Endodermal cell (in vitro differentiated cells): Measurements from ENCODE around the gene EIPR1. TPM values are rescaled to one million over a fixed set of nuclear protein-coding genes. Genes with fewer than 3 reads are reported as not detected.

Source experiments
- DNase-seq: peaks from one replicate; pipeline ENCODE4 v3.0.0-alpha.2; 2017
- H3K27ac ChIP-seq: 2 replicates; pipeline ENCODE4 v1.5.1; 2013; ENCODE audit warnings: mild to moderate bottlenecking, low read depth, low read length, moderate library complexity
- H3K27me3 ChIP-seq: 2 replicates; pipeline ENCODE4 v1.6.1; 2013; ENCODE audit warnings: mild to moderate bottlenecking, low read length, moderate library complexity; ENCODE audit not compliant: insufficient read depth, control insufficient read depth, poor library complexity, severe bottlenecking
- H3K36me3 ChIP-seq: 2 replicates; pipeline ENCODE4 v1.7.0; 2013; ENCODE audit warnings: mild to moderate bottlenecking, low read length, moderate library complexity; ENCODE audit not compliant: control insufficient read depth, insufficient read depth
- H3K4me1 ChIP-seq: one replicate; pipeline ENCODE4 v1.7.0; 2013; ENCODE audit warnings: low read length; ENCODE audit not compliant: control insufficient read depth, insufficient read depth
- H3K4me3 ChIP-seq: 2 replicates; pipeline ENCODE4 v1.5.1; 2013; ENCODE audit warnings: mild to moderate bottlenecking, low read length, moderate library complexity
- H3K9ac ChIP-seq: 2 replicates; pipeline ENCODE4 v1.6.1; 2013; ENCODE audit warnings: mild to moderate bottlenecking, low read length, moderate library complexity; ENCODE audit not compliant: poor library complexity, severe bottlenecking; ENCODE audit errors: extremely low read depth
- H3K9me3 ChIP-seq: 2 replicates; pipeline ENCODE4 v1.6.1; 2013; ENCODE audit warnings: mild to moderate bottlenecking, low read length, moderate library complexity; ENCODE audit not compliant: control insufficient read depth
- H3K27ac Mint-ChIP-seq: 2 replicates; pipeline ENCODE4 v1.8.0; 2020; ENCODE audit warnings: mixed read lengths
- H3K27me3 Mint-ChIP-seq: 2 replicates; pipeline ENCODE4 v1.8.0; 2021; ENCODE audit warnings: mild to moderate bottlenecking, mixed read lengths; ENCODE audit not compliant: insufficient read depth
- H3K36me3 Mint-ChIP-seq: 2 replicates; pipeline ENCODE4 v1.8.0; 2020; ENCODE audit warnings: low read depth, mixed read lengths
- H3K4me1 Mint-ChIP-seq: 2 replicates; pipeline ENCODE4 v1.8.0; 2020; ENCODE audit warnings: mixed read lengths
- H3K4me3 Mint-ChIP-seq: 2 replicates; pipeline ENCODE4 v1.8.0; 2020; ENCODE audit warnings: mild to moderate bottlenecking, moderate library complexity, mixed read lengths
- H3K9me3 Mint-ChIP-seq: 2 replicates; pipeline ENCODE4 v1.8.0; 2020; ENCODE audit warnings: mild to moderate bottlenecking, mixed read lengths
- CTCF ChIP-seq: fragments of 200-600 bp; sonication (generic); conservative IDR thresholded peaks from 2 replicates; pipeline ENCODE4 v1.5.0; 2021; ENCODE audit warnings: antibody characterized with exemption, mild to moderate bottlenecking
- WGBS, 2 experiments: methylation state at CpG; one replicate each; pipeline versions ENCODE4 v1.1.5 to v1.1.7; 2013; ENCODE audit warnings: missing lambda C conversion rate in 2 of 2, mixed read lengths in 1 of 2; ENCODE audit not compliant: insufficient coverage in 1 of 2, insufficient read length in 1 of 2; 5-methylcytosine and 5-hydroxymethylcytosine counted together
- total RNA-seq, 2 donors: library from RNA; stranded (reverse); fragmentation: NEBNext Ultra II Directional in 1 of 2; extraction: Animal tissue kit (Norgen Biotek cat#: 25700) in 1 of 2; gene quantifications; 2 replicates in 1 of 2; 3 replicates in 1 of 2; pipeline ENCODE4 v1.2.1, GENCODE V29; 2021

The EIPR1 gene
- total RNA-seq, 2 donors from 2014 or later: 30.1 to 36.8 TPM

DNA sequence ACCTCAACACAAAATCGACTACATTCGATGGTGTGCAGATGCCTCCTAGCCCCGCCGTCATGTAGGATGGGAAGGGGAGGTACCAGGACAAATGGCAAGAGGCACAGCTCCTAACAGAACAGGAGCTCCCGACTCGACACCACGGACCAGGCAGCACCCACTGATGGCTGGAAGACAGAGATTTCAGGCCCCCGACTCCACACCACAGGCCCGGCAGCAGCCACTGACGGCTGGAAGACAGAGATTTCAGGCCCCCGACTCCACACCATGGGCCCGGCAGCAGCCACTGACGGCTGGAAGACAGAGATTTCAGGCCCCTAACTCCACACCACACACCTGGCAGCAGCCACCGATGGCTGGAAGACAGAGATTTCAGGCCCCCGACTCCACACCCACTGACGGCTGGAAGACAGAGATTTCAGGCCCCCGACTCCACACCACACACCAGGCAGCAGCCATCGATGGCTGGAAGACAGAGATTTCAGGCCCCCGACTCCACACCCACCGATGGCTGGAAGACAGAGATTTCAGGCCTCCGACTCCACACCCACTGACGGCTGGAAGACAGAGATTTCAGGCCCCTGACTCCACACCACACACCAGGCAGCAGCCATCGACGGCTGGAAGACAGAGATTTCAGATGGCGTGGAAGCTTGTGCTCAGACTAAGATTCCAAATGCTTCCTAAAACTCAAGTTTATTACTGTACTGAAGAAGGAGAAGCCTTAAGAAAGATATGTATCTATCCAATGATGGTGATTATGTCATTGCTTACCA lies 135.5 kb downstream of the EIPR1 start:
- Mint-ChIP-seq H3K9me3 (peaks cover 10% of the 10 kb centered on the region), H3K27ac (no peak overlapping the region), H3K27me3 (no peaks in the 10 kb centered on the region), H3K4me3 (no peak overlapping the region), H3K4me1 (peaks cover 13% of the 10 kb centered on the region), H3K36me3 (peaks cover 13% of the 10 kb centered on the region)
- DNase-seq: peak; percentile 23
- Histone ChIP-seq H3K27ac (no peak overlapping the region), H3K9me3 (peaks cover 11% of the 10 kb centered on the region), H3K27me3 (no peaks in the 10 kb centered on the region), H3K4me1 (no peaks in the 10 kb centered on the region), H3K36me3 (no peaks in the 10 kb centered on the region), H3K9ac (no peak overlapping the region), H3K4me3 (no peak overlapping the region)
- no peak for TF ChIP-seq CTCF
- WGBS, 2 experiments: 91 to 100% methylated on average over 3 to 23 of the region's 25 CpGs

DNA sequence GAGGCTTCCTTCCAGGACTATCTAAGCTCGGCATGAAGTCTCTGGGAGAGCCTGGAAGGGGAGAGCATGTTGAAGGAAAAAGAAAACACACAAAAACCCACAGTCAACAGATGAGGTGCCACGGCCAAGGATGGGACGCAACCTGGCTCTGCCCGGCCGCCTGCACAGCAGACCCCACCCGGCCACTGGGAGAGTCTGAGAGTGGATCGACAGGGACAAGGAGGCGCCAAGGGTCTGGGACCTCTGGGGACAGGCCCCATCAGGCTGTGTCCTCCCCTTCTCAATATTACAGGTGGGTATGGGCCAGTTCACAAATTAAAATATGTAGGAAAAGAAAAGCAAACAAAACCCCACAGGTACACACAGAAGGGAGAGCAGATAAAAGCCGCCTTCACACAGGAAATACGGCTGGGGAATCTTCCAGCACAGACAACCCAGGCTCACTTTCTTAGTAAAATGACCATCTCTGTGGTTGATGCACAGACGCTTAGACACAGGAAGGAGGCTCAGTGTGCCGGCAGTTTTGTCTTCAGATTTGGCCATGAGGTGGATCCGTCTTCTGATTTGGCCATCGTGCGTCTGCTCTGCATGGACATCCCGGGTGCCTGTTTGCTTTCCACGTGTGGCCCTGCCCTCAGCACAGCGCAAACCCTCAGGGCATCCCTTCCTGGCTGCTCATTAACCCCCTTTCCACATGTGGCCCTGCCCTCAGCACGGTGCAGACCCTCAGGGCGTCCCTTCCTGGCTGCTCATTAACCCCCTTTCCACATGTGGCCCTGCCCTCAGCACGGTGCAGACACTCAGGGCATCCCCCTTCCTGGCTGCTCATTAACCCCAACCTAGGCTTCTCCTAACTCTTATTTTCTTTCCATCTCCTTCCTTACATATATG lies 138.4 kb downstream of the EIPR1 start:
- Mint-ChIP-seq H3K27ac (no peak overlapping the region), H3K9me3 (no peaks in the 10 kb centered on the region), H3K4me3 (no peak overlapping the region), H3K27me3 (no peaks in the 10 kb centered on the region), H3K36me3 (peaks cover 4% of the 10 kb centered on the region), H3K4me1 (peaks cover 3% of the 10 kb centered on the region)
- H3K27me3 ChIP-seq: no peaks in the 10 kb centered on the region
- no peak overlapping the region for H3K4me3 ChIP-seq
- no peak overlapping the region for H3K9ac ChIP-seq
- H3K9me3 ChIP-seq: no peaks in the 10 kb centered on the region
- DNase-seq: no peak
- no peak for TF ChIP-seq CTCF
- no peak overlapping the region for H3K27ac ChIP-seq
- 75 to 80% methylated on average over 8 to 21 of the region's 21 CpGs for WGBS, 2 experiments
- no peaks in the 10 kb centered on the region for H3K36me3 ChIP-seq
- no peaks in the 10 kb centered on the region for H3K4me1 ChIP-seq

- peak; percentile 10 for DNase-seq
- no peak overlapping the region for H3K4me3 ChIP-seq
- no peak overlapping the region for H3K9ac ChIP-seq
- Mint-ChIP-seq H3K27me3 (no peaks in the 10 kb centered on the region), H3K4me3 (no peak overlapping the region), H3K27ac (no peak overlapping the region), H3K36me3 (peaks cover 15% of the 10 kb centered on the region), H3K9me3 (peaks cover 6% of the 10 kb centered on the region), H3K4me1 (no peaks in the 10 kb centered on the region)
- H3K9me3 ChIP-seq: no peaks in the 10 kb centered on the region
- no peak overlapping the region for H3K27ac ChIP-seq
- peaks cover 3% of the 10 kb centered on the region for H3K36me3 ChIP-seq
- H3K27me3 ChIP-seq: no peaks in the 10 kb centered on the region
- no peaks in the 10 kb centered on the region for H3K4me1 ChIP-seq
- no peak for TF ChIP-seq CTCF
- WGBS, 2 experiments: 84 to 94% methylated on average over 10 to 12 of the region's 12 CpGs
Measured at GRCh38 chr2:3236300-3237045, 141.1 kb downstream of the EIPR1 start.
